HG02798 (cell line): ENCODE results near the gene BICC1.

Experiments
- ATAC-seq: cut with Tn5 transposase; IDR thresholded peaks from one replicate; pipeline ENCODE4 v1.9.1; 2021; ENCODE audit warnings: mild to moderate bottlenecking; ENCODE audit not compliant: unreplicated experiment, poor library complexity

Gene BICC1

GRCh38 chr10:58696736-58697135 is 184.1 kb downstream of the BICC1 start:
- ATAC-seq = no peak

GRCh38 chr10:58697691-58698090 is 185.0 kb downstream of the BICC1 start:
- no peak for ATAC-seq

- no peak for ATAC-seq
These were observed 186.2 kb downstream of the BICC1 start for GRCh38 chr10:58698777-58699356.

GRCh38 chr10:58700591-58700990 is 187.9 kb downstream of the BICC1 start:
- ATAC-seq = no peak

- no peak for ATAC-seq
These were observed 188.9 kb downstream of the BICC1 start for GRCh38 chr10:58701405-58702135.

- no peak for ATAC-seq
These were observed 191.6 kb downstream of the BICC1 start for GRCh38 chr10:58704226-58704625.

GRCh38 chr10:58704671-58705141 is 192.0 kb downstream of the BICC1 start:
- no peak for ATAC-seq

- ATAC-seq = no peak
These were observed 194.2 kb downstream of the BICC1 start for GRCh38 chr10:58706836-58707235.

- ATAC-seq = no peak
These were observed 199.5 kb downstream of the BICC1 start for GRCh38 chr10:58712141-58712540.

- ATAC-seq = no peak
These were observed 200.3 kb downstream of the BICC1 start for GRCh38 chr10:58712982-58713381.

GRCh38 chr10:58714409-58714808 is 201.7 kb downstream of the BICC1 start:
- ATAC-seq = no peak

- ATAC-seq = no peak
These were observed 202.4 kb downstream of the BICC1 start for GRCh38 chr10:58715061-58715460.

GRCh38 chr10:58718596-58718995 is 205.9 kb downstream of the BICC1 start:
- ATAC-seq = no peak

- no peak for ATAC-seq
These were observed 209.1 kb downstream of the BICC1 start for GRCh38 chr10:58721601-58722281.

GRCh38 chr10:58723186-58723585 is 210.5 kb downstream of the BICC1 start:
- no peak for ATAC-seq

GRCh38 chr10:58723966-58724365 is 211.3 kb downstream of the BICC1 start:
- ATAC-seq = no peak

- no peak for ATAC-seq
These were observed 212.1 kb downstream of the BICC1 start for GRCh38 chr10:58724781-58725180.

- ATAC-seq = no peak
These were observed 213.2 kb downstream of the BICC1 start for GRCh38 chr10:58725901-58726300.

GRCh38 chr10:58727633-58728032 is 215.0 kb downstream of the BICC1 start:
- ATAC-seq = no peak

- no peak for ATAC-seq
These were observed 218.6 kb downstream of the BICC1 start for GRCh38 chr10:58731276-58731675.

GRCh38 chr10:58733436-58733835 is 220.8 kb downstream of the BICC1 start:
- no peak for ATAC-seq
